Ishikawa (cell line): Measurements from ENCODE around the gene CACHD1.

ENCODE experiments used
- CEBPB ChIP-seq: IDR thresholded peaks from 2 replicates; pipeline ENCODE4 v1.6.1; 2012
- CREB1 ChIP-seq: IDR thresholded peaks from 2 replicates; pipeline ENCODE4 v1.6.1; 2012; ENCODE audit warnings: low read depth
- EGR1 ChIP-seq: IDR thresholded peaks from 2 replicates; pipeline ENCODE4 v1.6.1; 2012
- EP300 ChIP-seq: IDR thresholded peaks from 2 replicates; pipeline ENCODE4 v1.6.1; 2012; ENCODE audit warnings: borderline replicate concordance
- FOXM1 ChIP-seq: IDR thresholded peaks from 2 replicates; pipeline ENCODE4 v1.6.1; 2012; ENCODE audit warnings: low read depth, borderline replicate concordance
- MAX ChIP-seq: IDR thresholded peaks from 2 replicates; pipeline ENCODE4 v1.6.1; 2012
- NFIC ChIP-seq: IDR thresholded peaks from 2 replicates; pipeline ENCODE4 v1.6.1; 2012
- RAD21 ChIP-seq: IDR thresholded peaks from 2 replicates; pipeline ENCODE4 v1.6.1; 2012; ENCODE audit warnings: low read depth
- REST ChIP-seq: IDR thresholded peaks from 2 replicates; pipeline ENCODE4 v1.6.1; 2012; ENCODE audit warnings: low read depth, mild to moderate bottlenecking
- TAF1 ChIP-seq: IDR thresholded peaks from 2 replicates; pipeline ENCODE4 v1.6.1; 2012; ENCODE audit warnings: low read depth, mild to moderate bottlenecking
- TCF12 ChIP-seq: IDR thresholded peaks from 2 replicates; pipeline ENCODE4 v1.6.1; 2012; ENCODE audit warnings: low read depth
- TEAD4 ChIP-seq: IDR thresholded peaks from 2 replicates; pipeline ENCODE4 v1.6.1; 2012
- USF1 ChIP-seq: IDR thresholded peaks from 2 replicates; pipeline ENCODE4 v1.6.1; 2012
- YY1 ChIP-seq: IDR thresholded peaks from 2 replicates; pipeline ENCODE4 v1.6.1; 2012; ENCODE audit warnings: low read depth
- ZBTB7A ChIP-seq: IDR thresholded peaks from 2 replicates; pipeline ENCODE4 v1.6.1; 2012; ENCODE audit warnings: low read depth

CACHD1 gene

GRCh38 chr1:64433308-64433707 is 36.6 kb upstream of the CACHD1 start:
- no peak for TF ChIP-seq TCF12
- TF ChIP-seq YY1, result no peak
- TF ChIP-seq TAF1, result no peak
- no peak for TF ChIP-seq REST
- TF ChIP-seq TEAD4, result no peak
- no peak for TF ChIP-seq EGR1
- TF ChIP-seq CEBPB, result no peak
- no peak for TF ChIP-seq RAD21
- TF ChIP-seq NFIC, result no peak
- TF ChIP-seq ZBTB7A, result no peak
- no peak for TF ChIP-seq EP300
- no peak for TF ChIP-seq MAX
- TF ChIP-seq USF1, result no peak
- no peak for TF ChIP-seq FOXM1
- no peak for TF ChIP-seq CREB1

- no peak for TF ChIP-seq TCF12
- no peak for TF ChIP-seq EGR1
- TF ChIP-seq MAX, result no peak
- TF ChIP-seq YY1, result no peak
- no peak for TF ChIP-seq FOXM1
- TF ChIP-seq RAD21, result no peak
- TF ChIP-seq EP300, result no peak
- TF ChIP-seq NFIC, result no peak
- TF ChIP-seq USF1, result no peak
- TF ChIP-seq TEAD4, result no peak
- TF ChIP-seq ZBTB7A, result no peak
- no peak for TF ChIP-seq CREB1
These were observed 36.2 kb upstream of the CACHD1 start for GRCh38 chr1:64433747-64434146.

- TF ChIP-seq REST (no peak), EP300 (no peak), TAF1 (no peak), TCF12 (no peak), ZBTB7A (no peak), CREB1 (no peak), RAD21 (no peak), TEAD4 (no peak), YY1 (no peak), EGR1 (no peak), USF1 (no peak), FOXM1 (no peak), CEBPB (no peak)
These were observed 34.9 kb upstream of the CACHD1 start for GRCh38 chr1:64435000-64435399.

GRCh38 chr1:64437453-64437852 is 32.5 kb upstream of the CACHD1 start:
- no peak for TF ChIP-seq EGR1
- TF ChIP-seq TCF12, result no peak
- TF ChIP-seq TAF1, result no peak
- no peak for TF ChIP-seq ZBTB7A
- no peak for TF ChIP-seq TEAD4
- no peak for TF ChIP-seq FOXM1
- no peak for TF ChIP-seq MAX
- TF ChIP-seq USF1, result no peak
- no peak for TF ChIP-seq EP300
- no peak for TF ChIP-seq NFIC
- no peak for TF ChIP-seq RAD21
- no peak for TF ChIP-seq CEBPB

- TF ChIP-seq CEBPB, result no peak
- no peak for TF ChIP-seq RAD21
- no peak for TF ChIP-seq ZBTB7A
- TF ChIP-seq USF1, result no peak
- no peak for TF ChIP-seq TCF12
- no peak for TF ChIP-seq FOXM1
- no peak for TF ChIP-seq REST
- TF ChIP-seq TAF1, result no peak
- no peak for TF ChIP-seq EGR1
- no peak for TF ChIP-seq TEAD4
- TF ChIP-seq NFIC, result no peak
- TF ChIP-seq YY1, result no peak
- TF ChIP-seq CREB1, result no peak
- no peak for TF ChIP-seq MAX
- no peak for TF ChIP-seq EP300
These were observed 29.6 kb upstream of the CACHD1 start for GRCh38 chr1:64440183-64440826.
